IPS-18c (cell line): Measurements from ENCODE around the gene USP7.
A peak's percentile ranks its signal among the peaks of the same experiment; 100 is the strongest.

Experiments
- H3K4me3 ChIP-seq: 2 replicates; pipeline ENCODE4 v1.7.0; 2013; ENCODE audit warnings: low read depth, mild to moderate bottlenecking, low read length, moderate library complexity; ENCODE audit not compliant: insufficient read depth
- H3K9me3 ChIP-seq: one replicate; pipeline ENCODE4 v1.6.1; 2013; ENCODE audit warnings: mild to moderate bottlenecking, low read length, moderate library complexity; ENCODE audit not compliant: control insufficient read depth, insufficient read depth

The USP7 gene

GRCh38 chr16:8866884-8867215 lies 96.9 kb downstream of the USP7 start:
- no peaks in the 10 kb centered on the region for H3K9me3 ChIP-seq
- peak overlapping the region; percentile 69 for H3K4me3 ChIP-seq

- H3K9me3 ChIP-seq: no peaks in the 10 kb centered on the region
- H3K4me3 ChIP-seq: peak overlapping the region; percentile 69
Measured at GRCh38 chr16:8866118-8866883, 97.4 kb downstream of the USP7 start.

- no peaks in the 10 kb centered on the region for H3K9me3 ChIP-seq
- peak overlapping the region; percentile 26; the same call in 1 of the 2 replicates for H3K4me3 ChIP-seq
Measured at GRCh38 chr16:8865145-8865882, 98.4 kb downstream of the USP7 start.

GRCh38 chr16:8864480-8865110 lies 99.1 kb downstream of the USP7 start:
- Histone ChIP-seq H3K9me3 (no peaks in the 10 kb centered on the region), H3K4me3 (no peak overlapping the region)

- Histone ChIP-seq H3K4me3 (no peak overlapping the region), H3K9me3 (no peaks in the 10 kb centered on the region)
Measured at GRCh38 chr16:8863594-8864424, 99.9 kb downstream of the USP7 start.

- H3K9me3 ChIP-seq: no peaks in the 10 kb centered on the region
- no peak overlapping the region for H3K4me3 ChIP-seq
Measured at GRCh38 chr16:8862309-8863130, 101.2 kb downstream of the USP7 start.

GRCh38 chr16:8861563-8862308 lies 102.0 kb downstream of the USP7 start:
- H3K4me3 ChIP-seq: no peak overlapping the region
- H3K9me3 ChIP-seq: no peaks in the 10 kb centered on the region

- no peaks in the 10 kb centered on the region for H3K9me3 ChIP-seq
- H3K4me3 ChIP-seq: no peak overlapping the region
Measured at GRCh38 chr16:8859913-8860881, 103.5 kb downstream of the USP7 start.

GRCh38 chr16:8858994-8859912 lies 104.5 kb downstream of the USP7 start:
- no peak overlapping the region for H3K4me3 ChIP-seq

GRCh38 chr16:8855972-8856371 lies 107.7 kb downstream of the USP7 start:
- Histone ChIP-seq H3K4me3 (no peak overlapping the region), H3K9me3 (peaks cover 2% of the 10 kb centered on the region)

More at GRCh38 chr16:8858994-8859912, 104.5 kb downstream of the USP7 start:
- no peaks in the 10 kb centered on the region for H3K9me3 ChIP-seq

- H3K9me3 ChIP-seq: peaks cover 2% of the 10 kb centered on the region
- H3K4me3 ChIP-seq: no peak overlapping the region
Measured at GRCh38 chr16:8855051-8855786, 108.5 kb downstream of the USP7 start.

- H3K4me3 ChIP-seq: no peak overlapping the region
- H3K9me3 ChIP-seq: peaks cover 2% of the 10 kb centered on the region
Measured at GRCh38 chr16:8854298-8854948, 109.3 kb downstream of the USP7 start.

- Histone ChIP-seq H3K9me3 (peaks cover 2% of the 10 kb centered on the region), H3K4me3 (no peak overlapping the region)
Measured at GRCh38 chr16:8853611-8854010, 110.1 kb downstream of the USP7 start.
